BLaER1 treated with 17β-estradiol and CSF1 and Interleukin-3, amounts not matched to agents 10 nM and 100 nM (cell line): ENCODE results near the gene CLSTN3.
"Not testable (repeated sequence)": the region's sequence is repeated elsewhere in the genome, so short reads cannot be mapped to it uniquely, and the experiment has no call there.

Experiments
- H3K27ac ChIP-seq, 11 experiments: shearing (Covaris generic); formaldehyde crosslinking; 2 replicates each; pipeline ENCODE4 v1.8.1; 2022
- H3K27me3 ChIP-seq, 11 experiments: shearing (Covaris generic); formaldehyde crosslinking; 2 replicates each; pipeline ENCODE4 v1.8.1; 2022
- H3K36me3 ChIP-seq, 11 experiments: shearing (Covaris generic); formaldehyde crosslinking; 2 replicates each; pipeline ENCODE4 v1.8.1; 2022
- H3K4me1 ChIP-seq, 10 experiments: shearing (Covaris generic); formaldehyde crosslinking; 2 replicates each; pipeline ENCODE4 v1.8.1; 2022
- H3K4me2 ChIP-seq, 11 experiments: shearing (Covaris generic); formaldehyde crosslinking; 2 replicates each; pipeline ENCODE4 v1.8.1; 2022
- H3K4me3 ChIP-seq, 10 experiments: shearing (Covaris generic); formaldehyde crosslinking; 2 replicates each; pipeline ENCODE4 v1.8.1; 2022
- H3K9ac ChIP-seq, 11 experiments: shearing (Covaris generic); formaldehyde crosslinking; 2 replicates each; pipeline ENCODE4 v1.8.1; 2022
- H3K9me3 ChIP-seq, 11 experiments: shearing (Covaris generic); formaldehyde crosslinking; replicated peaks in 1 of 11; 2 replicates each; pipeline ENCODE4 v1.8.1; 2022
- H4K20me1 ChIP-seq, 11 experiments: shearing (Covaris generic); formaldehyde crosslinking; 2 replicates each; pipeline ENCODE4 v1.8.1; 2022
- Cebpa-rat ChIP-seq, 11 experiments: shearing (Covaris generic); IDR thresholded peaks; 2 replicates each; pipeline ENCODE4 v1.8.1; 2022

CLSTN3 gene

GRCh38 chr12:7161811-7162210 is 31.6 kb downstream of the CLSTN3 start:
- Histone ChIP-seq H4K20me1 (no peaks in the 10 kb centered on the region), H3K4me2 (peak overlapping the region in 2 of 11 experiments; percentile 30 to 31; a peak in 3 of 22 replicates), H3K27me3 (peaks cover 0 to 4% (median 0%) of the 10 kb centered on the region in 11 experiments; a peak in 1 of 22 replicates), H3K27ac (no peak overlapping the region), H3K9me3 (peaks cover 34 to 46% (median 42%) of the 10 kb centered on the region in 11 experiments), H3K4me1 (peaks cover 0 to 8% (median 0%) of the 10 kb centered on the region in 10 experiments; a peak in 2 of 20 replicates), H3K9ac (no peak overlapping the region), H3K4me3 (no peak overlapping the region), H3K36me3 (peaks cover 0 to 13% (median 9%) of the 10 kb centered on the region in 11 experiments; a peak in 11 of 22 replicates)
- TF ChIP-seq Cebpa-rat (IDR thresholded peaks at IDR 0.05), result no peak

- Histone ChIP-seq H3K4me3 (no peak overlapping the region), H3K9me3 (peaks cover 43 to 55% (median 51%) of the 10 kb centered on the region in 11 experiments), H3K27ac (no peak overlapping the region), H4K20me1 (no peaks in the 10 kb centered on the region), H3K9ac (no peak overlapping the region), H3K36me3 (peaks cover 0 to 4% (median under 1%) of the 10 kb centered on the region in 11 experiments; a peak in 9 of 22 replicates), H3K4me1 (peaks cover 0 to 8% (median 0%) of the 10 kb centered on the region in 10 experiments; a peak in 2 of 20 replicates), H3K4me2 (no peak overlapping the region), H3K27me3 (peaks cover 0 to 4% (median 0%) of the 10 kb centered on the region in 11 experiments; a peak in 1 of 22 replicates)
- no peak for TF ChIP-seq Cebpa-rat (IDR thresholded peaks at IDR 0.05)
Measured at GRCh38 chr12:7162691-7163114, 32.5 kb downstream of the CLSTN3 start.

DNA sequence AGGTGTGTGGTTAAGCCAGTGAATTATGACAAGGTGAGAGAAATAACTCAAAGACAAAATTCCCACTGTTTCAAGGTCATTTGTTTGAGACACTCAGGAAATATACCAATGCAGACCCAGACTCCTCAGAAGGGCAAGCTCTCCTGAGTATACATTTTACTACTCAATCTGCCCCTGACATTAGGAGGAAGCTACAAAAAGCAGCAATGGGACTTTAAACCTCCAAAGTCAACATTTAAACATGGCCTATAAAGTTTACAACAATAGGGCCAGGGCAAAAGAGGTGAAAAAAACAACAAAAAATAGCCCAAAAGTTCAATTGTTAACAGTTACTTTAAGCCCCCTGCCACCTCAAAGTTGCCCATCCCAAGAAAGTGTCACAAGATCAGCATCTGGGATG is 39.8 kb downstream of the CLSTN3 start:
- Histone ChIP-seq H3K9ac (no peak overlapping the region), H3K9me3 (peaks cover 88 to 97% (median 95%) of the 10 kb centered on the region in 11 experiments), H3K4me3 (peak overlapping the region in 1 of 10 experiments; percentile 27; a peak in 2 of 20 replicates), H4K20me1 (no peaks in the 10 kb centered on the region), H3K27me3 (no peaks in the 10 kb centered on the region), H3K27ac (no peak overlapping the region), H3K4me1 (no peaks in the 10 kb centered on the region), H3K4me2 (no peak overlapping the region), H3K36me3 (no peaks in the 10 kb centered on the region; a peak in 1 of 22 replicates)
- no peak for TF ChIP-seq Cebpa-rat (IDR thresholded peaks at IDR 0.05)

DNA sequence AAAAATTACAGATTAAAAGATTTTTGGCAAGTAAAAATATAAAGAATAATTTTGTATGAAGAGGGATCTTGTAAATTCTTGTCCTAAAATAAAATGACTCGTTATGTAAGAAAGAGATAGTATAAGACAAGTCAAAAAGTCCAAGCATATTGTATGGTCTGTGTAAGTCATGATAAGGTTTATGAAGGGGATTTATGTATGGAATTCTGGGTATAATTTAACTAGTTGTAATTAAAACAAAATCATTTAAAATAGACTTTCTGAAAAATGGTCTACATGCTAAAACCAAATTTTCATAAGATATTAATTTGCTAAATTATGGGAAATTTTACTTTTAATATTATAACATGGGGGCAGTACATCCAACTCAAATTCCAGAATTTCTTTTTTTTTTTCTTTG is 41.7 kb downstream of the CLSTN3 start:
- H3K9me3 ChIP-seq, result peaks cover 83 to 97% (median 89%) of the 10 kb centered on the region in 11 experiments
- H3K4me1 ChIP-seq, result no peaks in the 10 kb centered on the region
- H3K4me2 ChIP-seq, result no peak overlapping the region
- no peak overlapping the region for H3K27ac ChIP-seq
- TF ChIP-seq Cebpa-rat (IDR thresholded peaks at IDR 0.05), result no peak
- H3K27me3 ChIP-seq, result no peaks in the 10 kb centered on the region
- H3K36me3 ChIP-seq, result no peaks in the 10 kb centered on the region; a peak in 1 of 22 replicates
- no peaks in the 10 kb centered on the region for H4K20me1 ChIP-seq
- H3K4me3 ChIP-seq, result no peak overlapping the region
- H3K9ac ChIP-seq, result no peak overlapping the region

DNA sequence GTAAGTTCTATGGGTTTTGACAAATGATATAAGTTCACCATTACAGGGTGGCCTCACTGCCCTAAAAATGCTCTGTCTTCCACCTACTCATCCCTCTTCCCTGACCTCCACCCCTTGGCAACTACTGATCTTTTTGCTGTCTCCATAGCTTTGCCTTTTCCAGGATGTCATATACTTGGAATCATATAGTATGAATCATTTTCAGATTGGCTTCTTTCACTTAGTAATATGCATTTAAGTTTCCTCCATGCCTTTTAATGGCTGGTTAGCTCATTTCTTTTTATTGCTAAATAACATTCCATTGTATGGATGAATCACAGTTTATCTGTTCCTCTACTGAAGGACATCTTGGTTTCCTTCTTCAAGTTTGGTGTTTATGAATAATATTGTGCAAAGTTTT is 45.3 kb downstream of the CLSTN3 start:
- H3K27ac ChIP-seq, result no peak overlapping the region
- no peaks in the 10 kb centered on the region for H3K36me3 ChIP-seq
- H3K27me3 ChIP-seq, result no peaks in the 10 kb centered on the region
- H4K20me1 ChIP-seq, result no peaks in the 10 kb centered on the region
- H3K4me2 ChIP-seq, result no peak overlapping the region
- no peak overlapping the region for H3K9ac ChIP-seq
- no peak for TF ChIP-seq Cebpa-rat (IDR thresholded peaks at IDR 0.05)
- H3K4me3 ChIP-seq, result no peak overlapping the region
- H3K9me3 ChIP-seq, result peaks cover 54 to 86% (median 72%) of the 10 kb centered on the region in 11 experiments
- H3K4me1 ChIP-seq, result no peaks in the 10 kb centered on the region

DNA sequence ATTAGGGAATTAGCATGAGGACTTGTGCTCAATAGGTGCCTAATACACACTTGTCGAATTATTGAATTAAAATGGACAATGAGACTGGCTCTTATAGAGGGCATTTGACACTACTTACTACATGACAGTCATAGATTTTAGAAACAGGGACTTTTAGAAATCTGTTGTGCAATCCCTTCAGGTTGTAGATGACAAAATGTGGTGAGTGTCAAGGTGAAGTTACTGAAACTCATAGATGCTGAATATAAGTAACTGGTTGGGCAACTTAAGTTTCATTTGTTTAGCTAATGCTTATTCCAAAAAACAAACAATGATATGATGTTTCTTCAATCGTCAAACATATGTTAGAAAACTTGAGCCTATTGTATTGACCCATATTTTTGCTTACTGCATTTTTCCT is 46.4 kb downstream of the CLSTN3 start:
- Histone ChIP-seq H4K20me1 (no peaks in the 10 kb centered on the region), H3K27me3 (no peaks in the 10 kb centered on the region), H3K4me2 (no peak overlapping the region), H3K27ac (no peak overlapping the region), H3K36me3 (no peaks in the 10 kb centered on the region), H3K4me1 (no peaks in the 10 kb centered on the region), H3K9ac (no peak overlapping the region), H3K9me3 (peaks cover 43 to 81% (median 69%) of the 10 kb centered on the region in 11 experiments), H3K4me3 (no peak overlapping the region)
- TF ChIP-seq Cebpa-rat (IDR thresholded peaks at IDR 0.05), result 0 out of 22 replicates have a peak, but pooled peaks of 1 of the 11 experiments have one; percentile 18

DNA sequence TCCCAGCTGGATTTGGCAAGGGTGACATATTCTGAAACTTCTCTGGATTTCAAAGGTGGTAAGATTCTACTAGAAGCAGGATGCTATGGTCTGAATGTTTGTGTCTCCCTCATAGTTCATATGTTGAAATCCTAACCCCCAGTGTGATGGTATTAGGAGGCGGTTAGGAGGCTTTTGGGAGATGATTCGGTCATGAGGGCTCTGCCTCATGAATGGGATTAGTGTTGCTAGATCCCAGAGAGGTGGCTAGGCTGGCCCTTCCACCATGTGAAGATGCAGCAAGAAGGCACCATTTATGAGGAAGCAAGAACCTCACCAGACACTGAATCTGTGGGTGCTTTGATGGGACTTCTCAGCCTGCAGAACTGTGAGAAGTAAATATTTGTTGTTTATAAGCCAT is 48.3 kb downstream of the CLSTN3 start:
- H3K4me1 ChIP-seq, result no peaks in the 10 kb centered on the region
- no peak overlapping the region for H3K4me2 ChIP-seq
- H3K27ac ChIP-seq, result no peak overlapping the region
- peaks cover 25 to 68% (median 52%) of the 10 kb centered on the region in 11 experiments; a peak in 21 of 22 replicates for H3K9me3 ChIP-seq
- no peak for TF ChIP-seq Cebpa-rat (IDR thresholded peaks at IDR 0.05)
- H3K9ac ChIP-seq, result no peak overlapping the region
- no peak overlapping the region for H3K4me3 ChIP-seq
- H3K36me3 ChIP-seq, result no peaks in the 10 kb centered on the region
- H4K20me1 ChIP-seq, result no peaks in the 10 kb centered on the region
- no peaks in the 10 kb centered on the region for H3K27me3 ChIP-seq

DNA sequence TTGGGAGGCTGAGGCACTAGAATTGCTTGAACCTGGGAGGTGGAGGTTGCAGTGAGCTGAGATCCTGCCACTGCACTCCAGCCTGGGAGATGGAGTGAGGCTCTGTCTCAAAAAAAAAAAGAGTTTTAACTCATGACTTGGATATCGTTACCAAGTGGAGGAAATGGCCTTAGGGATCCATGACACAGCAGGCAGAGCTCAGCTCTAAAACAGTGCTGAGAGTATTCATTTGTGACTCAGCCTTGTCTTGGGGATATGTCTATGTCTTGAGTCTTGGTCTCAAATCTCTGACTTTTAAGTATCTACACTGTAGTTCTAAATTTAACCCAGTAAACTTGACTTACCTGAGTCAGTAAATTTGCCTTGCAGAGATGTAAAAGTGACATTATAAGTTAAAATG is 50.5 kb downstream of the CLSTN3 start:
- Histone ChIP-seq H3K9me3 (peaks cover 8 to 51% (median 36%) of the 10 kb centered on the region in 11 experiments; a peak in 20 of 22 replicates), H3K4me3 (no peak overlapping the region), H3K36me3 (no peaks in the 10 kb centered on the region), H4K20me1 (no peaks in the 10 kb centered on the region), H3K27ac (no peak overlapping the region), H3K9ac (no peak overlapping the region), H3K4me2 (no peak overlapping the region), H3K27me3 (no peaks in the 10 kb centered on the region), H3K4me1 (peaks cover 0 to 3% (median 0%) of the 10 kb centered on the region in 10 experiments; a peak in 2 of 20 replicates)
- no peak for TF ChIP-seq Cebpa-rat (IDR thresholded peaks at IDR 0.05)

DNA sequence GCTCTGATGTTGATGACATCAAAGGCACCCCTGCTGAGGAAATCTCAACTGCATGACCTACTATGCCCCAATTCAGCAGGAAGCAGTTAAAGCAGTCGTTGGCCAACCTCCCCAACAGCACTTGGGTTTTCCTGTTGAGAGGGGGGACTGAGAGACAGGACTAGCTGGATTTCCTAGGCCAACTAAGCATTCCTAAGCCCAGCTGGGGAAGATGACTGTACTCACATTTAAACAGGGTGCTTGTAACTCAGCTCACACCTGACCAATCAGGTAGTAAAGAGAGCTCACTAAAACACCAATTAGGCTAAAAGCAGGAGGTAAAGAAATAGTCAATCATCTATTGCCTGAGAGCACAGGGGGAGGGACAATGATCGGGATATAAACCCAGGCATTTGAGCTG is 55.9 kb downstream of the CLSTN3 start:
- H3K9me3 ChIP-seq, result peaks cover 0 to 11% (median 2%) of the 10 kb centered on the region in 11 experiments; a peak in 5 of 22 replicates

More for the DNA sequence above, 55.9 kb downstream of the CLSTN3 start:
- Histone ChIP-seq H3K4me2 (peak overlapping the region in 4 of 11 experiments; percentile 5 to 21 (median 11); a peak in 3 of 22 replicates), H3K4me1 (peaks cover 19 to 35% (median 28%) of the 10 kb centered on the region in 10 experiments)
- H3K4me3 ChIP-seq, H3K27ac ChIP-seq, H3K9ac ChIP-seq, H4K20me1 ChIP-seq, H3K27me3 ChIP-seq, H3K36me3 ChIP-seq: not testable (repeated sequence)
